ENCODE results near the gene TFDP3.

The TFDP3 gene

GRCh38 chrX:133218329-133218728 lies at the start of gene TFDP3:
Gene TFDP3, minus strand, starts transcription at chrX:133218354. Its CDS starts 95 bp downstream, at chrX:133218259.
- no peak for DNase-seq (ENCODE audit: extremely low read depth, low read depth)
- no peak for TF ChIP-seq CTCF (IDR thresholded peaks at IDR 0.05; ENCODE audit: low read depth, low read length)

- no peak for TF ChIP-seq CTCF (IDR thresholded peaks at IDR 0.05; ENCODE audit: low read depth, low read length)
- DNase-seq (ENCODE audit: extremely low read depth, low read depth) = no peak
Observed at GRCh38 chrX:133267621-133268020, 49.5 kb upstream of the TFDP3 start.

- no peak for DNase-seq (ENCODE audit: extremely low read depth, low read depth)
- no peak for TF ChIP-seq CTCF (IDR thresholded peaks at IDR 0.05; ENCODE audit: low read depth, low read length)
Observed at GRCh38 chrX:133265331-133265730, 47.2 kb upstream of the TFDP3 start.

GRCh38 chrX:133258481-133258880 lies 40.3 kb upstream of the TFDP3 start:
- no peak for TF ChIP-seq CTCF (IDR thresholded peaks at IDR 0.05; ENCODE audit: low read depth, low read length)
- DNase-seq (ENCODE audit: extremely low read depth, low read depth) = no peak

GRCh38 chrX:133254666-133255065 lies 36.5 kb upstream of the TFDP3 start:
- DNase-seq (ENCODE audit: extremely low read depth, low read depth) = no peak
- no peak for TF ChIP-seq CTCF (IDR thresholded peaks at IDR 0.05; ENCODE audit: low read depth, low read length)

GRCh38 chrX:133251204-133251603 lies 33.0 kb upstream of the TFDP3 start:
- TF ChIP-seq CTCF (IDR thresholded peaks at IDR 0.05; ENCODE audit: low read depth, low read length) = no peak
- DNase-seq (ENCODE audit: extremely low read depth, low read depth) = no peak

GRCh38 chrX:133250184-133251100 lies 32.3 kb upstream of the TFDP3 start:
- no peak for TF ChIP-seq CTCF (IDR thresholded peaks at IDR 0.05; ENCODE audit: low read depth, low read length)
- no peak for DNase-seq (ENCODE audit: extremely low read depth, low read depth)

All from AG09319 (cell line).